ENCODE data around the gene EXT2. TPM values are rescaled to one million over a fixed set of nuclear protein-coding genes. Genes with fewer than 3 reads are reported as not detected.

Gene EXT2
- total RNA-seq, 4 donors from 2014 or later = 19.0 to 53.2 (median 44.5) TPM

DNA sequence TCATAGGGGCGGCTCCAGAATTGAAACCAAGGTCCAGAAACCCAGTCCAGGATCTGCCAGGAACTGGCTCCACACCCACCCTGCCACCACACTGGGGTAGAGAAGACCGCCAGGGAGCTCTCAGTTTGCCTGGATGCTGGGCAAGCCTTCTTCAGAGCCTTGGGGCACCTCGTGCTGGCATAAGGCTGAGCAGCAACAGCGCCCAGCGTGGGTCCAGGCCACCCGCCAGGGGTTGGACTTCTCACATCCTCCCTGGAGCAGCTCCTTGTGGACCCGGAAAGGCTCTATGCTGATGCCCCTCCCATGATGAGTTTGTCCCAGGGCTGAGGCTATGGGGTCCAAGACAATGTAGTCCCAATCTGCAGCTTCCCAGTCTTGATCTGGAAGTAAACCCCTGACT, 184.8 kb downstream of the EXT2 start:
- H3K4me3 ChIP-seq = no peak overlapping the region
- no peaks in the 10 kb centered on the region for H3K9me3 ChIP-seq
- peaks cover 0 to 5% (median 0%) of the 10 kb centered on the region in 4 donors for H3K27me3 ChIP-seq
- no peaks in the 10 kb centered on the region for H3K36me3 ChIP-seq
- WGBS, 2 donors = 63 to 77% methylated on average over 2 to 3 of the region's 7 CpGs
- DNase-seq = no peak
- intact Hi-C loops (cut with DNase I) = no loop called here
- no peak overlapping the region for H3K27ac ChIP-seq
- TF ChIP-seq POLR2A (IDR thresholded peaks at IDR 0.05) = no peak
- TF ChIP-seq, protein P1, sequence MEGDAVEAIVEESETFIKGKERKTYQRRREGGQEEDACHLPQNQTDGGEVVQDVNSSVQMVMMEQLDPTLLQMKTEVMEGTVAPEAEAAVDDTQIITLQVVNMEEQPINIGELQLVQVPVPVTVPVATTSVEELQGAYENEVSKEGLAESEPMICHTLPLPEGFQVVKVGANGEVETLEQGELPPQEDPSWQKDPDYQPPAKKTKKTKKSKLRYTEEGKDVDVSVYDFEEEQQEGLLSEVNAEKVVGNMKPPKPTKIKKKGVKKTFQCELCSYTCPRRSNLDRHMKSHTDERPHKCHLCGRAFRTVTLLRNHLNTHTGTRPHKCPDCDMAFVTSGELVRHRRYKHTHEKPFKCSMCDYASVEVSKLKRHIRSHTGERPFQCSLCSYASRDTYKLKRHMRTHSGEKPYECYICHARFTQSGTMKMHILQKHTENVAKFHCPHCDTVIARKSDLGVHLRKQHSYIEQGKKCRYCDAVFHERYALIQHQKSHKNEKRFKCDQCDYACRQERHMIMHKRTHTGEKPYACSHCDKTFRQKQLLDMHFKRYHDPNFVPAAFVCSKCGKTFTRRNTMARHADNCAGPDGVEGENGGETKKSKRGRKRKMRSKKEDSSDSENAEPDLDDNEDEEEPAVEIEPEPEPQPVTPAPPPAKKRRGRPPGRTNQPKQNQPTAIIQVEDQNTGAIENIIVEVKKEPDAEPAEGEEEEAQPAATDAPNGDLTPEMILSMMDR (IDR thresholded peaks at IDR 0.05) = no peak
- H3K4me1 ChIP-seq = no peaks in the 10 kb centered on the region

DNA sequence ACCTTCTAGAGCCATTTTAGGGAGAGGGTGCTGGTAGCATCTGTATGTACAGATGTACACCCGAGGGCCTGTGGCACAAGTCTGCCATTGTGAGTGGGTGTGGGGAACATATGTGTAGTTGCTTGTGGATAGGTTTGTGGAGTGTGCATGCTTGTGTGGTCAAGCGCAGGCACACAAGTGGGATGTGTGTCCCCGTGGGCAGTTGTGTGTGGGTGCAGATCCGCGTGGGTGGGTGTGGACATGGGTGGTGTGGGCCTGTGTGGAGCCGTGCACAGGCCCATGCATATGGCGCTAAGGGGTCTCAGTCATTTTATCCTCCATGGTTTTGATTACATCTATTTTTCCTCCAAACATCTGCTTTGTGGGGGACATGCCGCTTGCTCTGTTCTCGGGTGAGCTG, 185.7 kb downstream of the EXT2 start:
- 91 to 94% methylated on average over 8 to 9 of the region's 9 CpGs for WGBS, 2 donors
- Histone ChIP-seq H3K27ac (no peak overlapping the region), H3K27me3 (peaks cover 0 to 5% (median 0%) of the 10 kb centered on the region in 4 donors), H3K36me3 (no peaks in the 10 kb centered on the region), H3K4me3 (no peak overlapping the region), H3K9me3 (no peaks in the 10 kb centered on the region), H3K4me1 (no peaks in the 10 kb centered on the region)
- no peak for DNase-seq
- intact Hi-C loops (cut with DNase I) = no loop called here
- TF ChIP-seq, protein P1 (IDR thresholded peaks at IDR 0.05) = no peak

DNA sequence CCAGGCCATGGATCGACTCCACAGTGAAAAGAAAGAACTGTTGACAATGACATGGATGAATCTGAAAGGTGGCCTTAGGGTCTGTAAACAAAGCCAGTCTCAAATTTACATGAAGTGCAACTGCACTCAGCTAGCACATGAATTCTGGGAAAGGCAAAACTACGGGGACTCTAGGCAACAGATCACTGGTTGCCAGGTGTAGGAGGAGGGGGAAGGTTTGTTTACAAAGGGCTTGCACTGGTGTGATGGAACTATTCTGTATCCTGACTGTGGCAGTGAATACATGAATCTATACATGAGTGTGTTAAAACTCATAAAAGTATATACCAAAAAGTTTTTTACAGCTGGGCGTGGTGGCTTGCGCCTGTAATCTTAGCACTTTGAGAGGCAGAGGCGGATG, 187.1 kb downstream of the EXT2 start:
- no peaks in the 10 kb centered on the region for H3K4me1 ChIP-seq
- intact Hi-C loops (cut with DNase I) = no loop called here
- H3K4me3 ChIP-seq = no peak overlapping the region
- H3K27ac ChIP-seq = no peak overlapping the region
- DNase-seq = no peak
- TF ChIP-seq POLR2A (IDR thresholded peaks at IDR 0.05) = no peak
- TF ChIP-seq, protein P1 (IDR thresholded peaks at IDR 0.05) = no peak
- H3K9me3 ChIP-seq = no peaks in the 10 kb centered on the region
- H3K27me3 ChIP-seq = peaks cover 0 to 5% (median 0%) of the 10 kb centered on the region in 4 donors
- 70 to 83% methylated on average over 4 to 5 of the region's 5 CpGs for WGBS, 2 donors
- no peaks in the 10 kb centered on the region for H3K36me3 ChIP-seq

DNA sequence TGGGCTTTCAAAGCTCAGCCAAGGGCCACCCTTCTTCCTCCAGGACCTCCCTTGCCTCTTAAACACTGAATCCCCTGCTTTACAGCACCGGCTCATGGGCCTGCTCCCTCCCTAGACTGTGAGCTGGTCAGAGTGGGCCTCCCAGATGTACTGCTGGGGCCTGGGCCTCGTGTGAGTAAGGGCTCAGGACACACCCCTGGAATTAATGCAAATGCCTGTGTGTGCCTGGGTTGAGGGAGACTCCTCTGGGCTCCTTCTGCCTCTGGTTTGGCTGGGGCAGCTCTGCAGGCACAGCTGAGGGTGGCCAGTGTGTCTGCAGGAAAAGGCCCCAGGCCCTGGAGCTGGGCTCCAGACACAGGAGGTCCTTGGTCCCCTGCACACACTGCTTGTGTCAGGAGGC, 190.3 kb downstream of the EXT2 start:
- WGBS, 2 donors = 20 to 22% methylated on average over 1 of the region's 2 CpGs
- no peak for DNase-seq
- no peak overlapping the region for H3K27ac ChIP-seq
- H3K9me3 ChIP-seq = no peaks in the 10 kb centered on the region
- TF ChIP-seq POLR2A (IDR thresholded peaks at IDR 0.05) = no peak
- TF ChIP-seq, protein P1 (IDR thresholded peaks at IDR 0.05) = no peak
- intact Hi-C loops (cut with DNase I) = loop anchor here (2.0 kb wide), 1 partner anchor 251 kb away; no protein-coding TSS in a partner anchor
- H3K27me3 ChIP-seq = no peaks in the 10 kb centered on the region
- no peaks in the 10 kb centered on the region for H3K36me3 ChIP-seq
- H3K4me1 ChIP-seq = peaks cover 0 to 9% (median 0%) of the 10 kb centered on the region in 3 donors
- H3K4me3 ChIP-seq = no peak overlapping the region

DNA sequence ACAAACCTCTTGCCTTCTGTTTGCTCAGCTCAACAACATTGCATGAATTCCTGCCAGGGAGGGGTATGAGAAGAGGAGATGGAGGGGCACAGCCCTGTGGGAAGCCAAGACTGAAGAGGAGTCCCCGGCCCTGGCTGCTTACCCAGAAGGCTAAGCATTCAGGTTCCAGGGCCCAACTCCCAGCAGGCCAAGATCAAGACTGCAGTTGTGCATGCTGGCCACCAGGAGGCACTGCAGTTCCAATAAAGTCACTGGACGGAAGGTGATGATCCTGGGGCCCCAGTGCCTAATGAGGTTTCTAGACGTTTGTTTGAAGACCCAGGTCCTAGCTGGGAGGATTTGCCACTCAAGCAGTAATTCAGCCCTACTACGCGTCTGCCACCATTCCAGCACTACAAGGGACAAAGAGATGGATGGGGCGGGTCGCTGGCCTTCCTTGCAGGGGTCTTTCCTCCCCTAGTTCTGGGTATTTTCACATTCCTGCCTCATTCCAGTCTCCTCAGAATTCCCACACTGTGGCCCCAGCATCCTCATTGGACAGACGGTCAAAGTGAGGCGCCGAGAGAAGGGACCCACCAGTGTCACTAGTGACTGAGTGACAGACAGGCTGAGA, 190.9 kb downstream of the EXT2 start:
- TF ChIP-seq, protein P1 (IDR thresholded peaks at IDR 0.05) = peak; percentile 75 to 93 (median 85)
- no peak for TF ChIP-seq POLR2A (IDR thresholded peaks at IDR 0.05)
- no peaks in the 10 kb centered on the region for H3K27me3 ChIP-seq
- no peak overlapping the region for H3K27ac ChIP-seq
- no peak for DNase-seq
- peaks cover 0 to 9% (median 0%) of the 10 kb centered on the region in 3 donors for H3K4me1 ChIP-seq
- H3K9me3 ChIP-seq = no peaks in the 10 kb centered on the region
- 20 to 63% methylated on average over 4 to 8 of the region's 10 CpGs for WGBS, 2 donors
- H3K4me3 ChIP-seq = no peak overlapping the region
- H3K36me3 ChIP-seq = no peaks in the 10 kb centered on the region
- intact Hi-C loops (cut with DNase I) = loop anchor here (2.0 kb wide), 1 partner anchor 250 kb away; no protein-coding TSS in a partner anchor
